ENCODE results near the gene ETFA. TPM values are rescaled to one million over a fixed set of nuclear protein-coding genes. Genes with fewer than 3 reads are reported as not detected.
A peak's percentile ranks its signal among the peaks of the same experiment; 100 is the strongest.

Gene ETFA
- total and polyA plus RNA-seq, 2 of the 8 experiments (the other 6 are each of a cell fraction or from before 2014, with no cell fraction given) = 60.9 to 90.0 TPM

- no peak overlapping the region for H4K91ac ChIP-seq (replicated peaks; ENCODE audit: insufficient read length, low read length)
- WGBS, 2 experiments (ENCODE audit: extremely low coverage in 1 of 2, insufficient coverage in 1 of 2, insufficient read length in 1 of 2, insufficient replicate concordance in 2 of 2, low coverage in 1 of 2, low lambda C conversion rate in 2 of 2, missing lambda C conversion rate in 1 of 2) = 100% methylated on average over 1 of the region's 1 CpG; no CpG with 5 or more reads in 1 of the 2 experiments
- H3K23me2 ChIP-seq (ENCODE audit: low read depth, low read length) = peaks cover 6% of the 10 kb centered on the region; the same call in 1 of the 2 replicates
- H2AK5ac ChIP-seq (ENCODE audit: low read depth, low read length) = no peak overlapping the region
- no peaks in the 10 kb centered on the region; a peak in 1 of 4 replicates for H3K9me3 ChIP-seq (ENCODE audit: insufficient read depth in 2 of 2, low read depth in 1 of 2, low read length in 1 of 2)
- no peak overlapping the region for H3K27ac ChIP-seq (ENCODE audit: low read depth, low read length)
- no peak for DNase-seq (ENCODE audit: low read depth in 1 of 2, low spot score in 2 of 2)
- H3K36me3 ChIP-seq (ENCODE audit: control insufficient read depth in 2 of 4, insufficient read depth in 4 of 4, low read length in 3 of 4) = peaks cover 0 to 3% (median 0%) of the 10 kb centered on the region in 4 experiments; a peak in 1 of 8 replicates
- no peak overlapping the region for H3K14ac ChIP-seq (ENCODE audit: insufficient read length)
- peaks cover 2 to 5% of the 10 kb centered on the region in 2 experiments for H4K20me1 ChIP-seq (replicated peaks in 1 of 2; ENCODE audit: control insufficient read depth in 1 of 2, insufficient read depth in 2 of 2, low read length in 2 of 2)
- no peak overlapping the region for H3K56ac ChIP-seq (replicated peaks; ENCODE audit: insufficient read length, low read depth, low read length)
- ChIA-PET CTCF (ENCODE audit: partially characterized antibody) (interaction anchor here (0.7 to 9.2 kb wide), 13 partner anchors 11 to 460 kb away, joined by 3 to 130 read pairs (median 9); no protein-coding TSS in a partner anchor), POLR2A (ENCODE audit: partially characterized antibody) (interaction anchor here (2.9 kb wide), 1 partner anchor 22 kb away, joined by 11 read pairs; the partner anchor contains the start of gene ETFA)
- no peak overlapping the region for H2BK120ac ChIP-seq (replicated peaks; ENCODE audit: low read depth, low read length)
- TF ChIP-seq MAFK (IDR thresholded peaks at IDR 0.05; ENCODE audit: low read depth, low read length) (no peak), SIRT6 (IDR thresholded peaks at IDR 0.05; ENCODE audit: low read length) (no peak), TAF1 (IDR thresholded peaks at IDR 0.05; ENCODE audit: low read depth, low read length) (no peak), CHD1 (IDR thresholded peaks at IDR 0.05; ENCODE audit: low read depth, low read length) (no peak)
- TF ChIP-seq, protein P1, sequence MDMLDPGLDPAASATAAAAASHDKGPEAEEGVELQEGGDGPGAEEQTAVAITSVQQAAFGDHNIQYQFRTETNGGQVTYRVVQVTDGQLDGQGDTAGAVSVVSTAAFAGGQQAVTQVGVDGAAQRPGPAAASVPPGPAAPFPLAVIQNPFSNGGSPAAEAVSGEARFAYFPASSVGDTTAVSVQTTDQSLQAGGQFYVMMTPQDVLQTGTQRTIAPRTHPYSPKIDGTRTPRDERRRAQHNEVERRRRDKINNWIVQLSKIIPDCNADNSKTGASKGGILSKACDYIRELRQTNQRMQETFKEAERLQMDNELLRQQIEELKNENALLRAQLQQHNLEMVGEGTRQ (IDR thresholded peaks at IDR 0.05; ENCODE audit: low read length) = no peak
- TF ChIP-seq, protein P2, sequence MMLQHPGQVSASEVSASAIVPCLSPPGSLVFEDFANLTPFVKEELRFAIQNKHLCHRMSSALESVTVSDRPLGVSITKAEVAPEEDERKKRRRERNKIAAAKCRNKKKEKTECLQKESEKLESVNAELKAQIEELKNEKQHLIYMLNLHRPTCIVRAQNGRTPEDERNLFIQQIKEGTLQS (IDR thresholded peaks at IDR 0.05; ENCODE audit: insufficient read depth, low read depth, low read length) = no peak
- H2AFZ ChIP-seq (ENCODE audit: low read length) = no peak overlapping the region
- peaks cover 0 to 11% (median 4%) of the 10 kb centered on the region in 4 experiments; a peak in 6 of 7 replicates for H3K4me1 ChIP-seq (replicated peaks in 1 of 4; ENCODE audit: control insufficient read depth in 3 of 4, insufficient read depth in 4 of 4, low read length in 3 of 4)
- no peak overlapping the region for H3K9ac ChIP-seq (replicated peaks in 1 of 4; ENCODE audit: extremely low read depth in 1 of 4, low read depth in 3 of 4, low read length in 3 of 4)
- no peaks in the 10 kb centered on the region for H3K79me2 ChIP-seq (ENCODE audit: control insufficient read depth in 1 of 2, insufficient read depth in 2 of 2, low read length in 2 of 2)
- no peak for FAIRE-seq
- H3K79me1 ChIP-seq (ENCODE audit: low read depth, low read length) = no peaks in the 10 kb centered on the region
- no peak overlapping the region for H4K8ac ChIP-seq (ENCODE audit: extremely low read depth, insufficient read depth, low read length)
- H2BK15ac ChIP-seq (ENCODE audit: low read length) = peak overlapping the region; percentile 53; the same call in 1 of the 2 replicates
- H3K27me3 ChIP-seq (replicated peaks in 1 of 4; ENCODE audit: control insufficient read depth in 3 of 4, extremely low read depth in 1 of 4, insufficient read depth in 3 of 4, low read length in 3 of 4) = peaks cover 7 to 39% (median 30%) of the 10 kb centered on the region in 4 experiments
- no peak overlapping the region for H3K23ac ChIP-seq (ENCODE audit: insufficient read length)
- H4K5ac ChIP-seq (ENCODE audit: insufficient read length, low read depth, low read length) = no peak overlapping the region
- H3K4ac ChIP-seq (replicated peaks; ENCODE audit: insufficient read length, low read depth, low read length) = no peak overlapping the region
- H2BK5ac ChIP-seq (ENCODE audit: low read depth, low read length) = no peak overlapping the region
- no peak overlapping the region for H3K4me3 ChIP-seq (ENCODE audit: extremely low read depth in 1 of 4, insufficient read depth in 2 of 4, low read depth in 3 of 4, low read length in 4 of 4)
- no peak overlapping the region for H3K18ac ChIP-seq (ENCODE audit: extremely low read depth, low read length)
- no peak overlapping the region for H2BK12ac ChIP-seq (ENCODE audit: low read depth, low read length)
- H3K4me2 ChIP-seq (ENCODE audit: insufficient read depth in 1 of 2, low read depth in 2 of 2, low read length in 2 of 2) = no peak overlapping the region
- H2BK20ac ChIP-seq (ENCODE audit: low read length) = no peak overlapping the region
These were observed 21.5 kb upstream of the ETFA start for GRCh38 chr15:76332796-76333195.

Data from H1 (cell line).